GM19193 (cell line): ENCODE measurements around the gene MAP3K9.

ENCODE experiments used
- POLR2A ChIP-seq: IDR thresholded peaks from 4 replicates; pipeline ENCODE4 v1.6.1; 2011; ENCODE audit not compliant: insufficient read depth, insufficient read length; ENCODE audit errors: extremely low read depth

Gene MAP3K9

DNA sequence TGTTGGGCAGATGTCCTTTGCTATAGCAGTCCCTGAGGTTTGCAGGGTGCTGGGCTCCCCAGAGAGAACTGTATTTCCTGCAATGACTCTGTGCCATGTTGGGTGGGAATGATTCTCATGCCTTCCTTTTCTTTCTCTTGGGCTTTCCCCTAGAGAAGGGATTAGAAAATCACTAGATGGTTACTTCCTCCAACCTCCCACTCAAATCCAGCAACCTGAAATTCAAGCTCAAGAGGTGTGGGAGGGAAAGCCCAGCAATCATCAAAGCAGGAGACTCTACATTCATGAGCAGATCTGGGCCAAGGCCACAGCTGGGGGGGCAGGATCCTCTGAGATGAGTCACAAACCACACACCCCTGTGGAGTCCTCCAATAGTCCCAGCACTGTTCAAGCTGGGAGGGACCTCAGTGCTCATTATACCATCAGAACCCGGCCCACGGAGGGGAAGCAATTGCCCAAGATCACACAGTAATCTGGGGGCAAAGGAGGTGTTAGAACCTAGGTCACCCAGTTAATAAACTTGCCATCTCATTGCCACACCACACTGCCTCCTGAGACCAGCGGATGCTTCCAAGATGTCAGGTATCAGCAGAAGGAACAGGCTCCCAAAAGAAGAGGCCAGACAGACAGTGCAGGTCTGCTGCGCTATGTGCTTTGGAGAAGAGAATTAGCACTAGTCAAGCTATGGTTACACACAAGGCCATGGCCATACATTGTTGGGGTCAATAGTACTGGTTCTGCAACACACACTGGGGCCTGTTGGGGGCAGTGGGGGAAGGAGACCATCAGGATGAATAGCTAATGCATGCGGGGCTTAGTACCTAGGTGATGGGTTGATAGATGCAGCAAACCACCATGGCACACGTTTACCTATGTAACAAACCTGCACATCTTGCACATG lies 101.9 kb downstream of the MAP3K9 start:
- TF ChIP-seq POLR2A: no peak

DNA sequence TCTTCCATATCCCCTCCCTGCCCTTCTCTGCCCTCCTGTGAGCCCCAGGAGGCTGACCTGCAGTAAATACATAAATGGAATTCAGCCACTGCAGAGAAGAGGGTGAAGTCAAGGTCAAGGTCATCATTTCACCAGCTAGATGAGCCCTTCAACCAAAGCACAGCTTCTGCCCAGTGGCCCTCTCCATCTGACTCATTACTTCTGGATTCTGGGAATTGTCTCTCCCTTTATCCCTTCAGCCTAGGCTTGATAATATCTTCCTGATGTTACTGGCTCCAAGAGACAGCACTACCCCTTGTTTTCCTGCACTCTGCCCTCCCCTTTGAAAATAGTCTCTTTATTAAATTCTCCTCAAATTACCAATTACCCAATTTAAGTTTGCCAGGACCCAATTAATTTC lies 103.1 kb downstream of the MAP3K9 start:
- no peak for TF ChIP-seq POLR2A

DNA sequence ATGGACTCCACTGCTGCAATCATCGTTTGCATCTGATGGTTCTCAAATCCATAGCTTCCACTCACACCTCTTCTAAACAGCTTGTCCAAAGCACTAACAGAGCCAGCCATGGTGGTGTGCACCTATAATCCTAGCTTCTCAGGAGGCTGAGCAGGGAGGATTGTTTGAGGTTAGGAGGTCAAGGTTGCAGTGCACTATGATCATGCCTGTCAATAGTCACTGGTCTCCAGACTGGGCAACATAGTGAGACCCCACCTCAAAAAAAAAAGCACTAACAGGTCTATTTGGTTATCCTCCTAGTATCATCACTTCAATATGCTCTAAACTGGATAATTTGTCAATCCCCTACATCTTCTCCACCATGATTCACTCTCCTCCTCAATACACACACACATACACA lies 104.4 kb downstream of the MAP3K9 start:
- TF ChIP-seq POLR2A: no peak

DNA sequence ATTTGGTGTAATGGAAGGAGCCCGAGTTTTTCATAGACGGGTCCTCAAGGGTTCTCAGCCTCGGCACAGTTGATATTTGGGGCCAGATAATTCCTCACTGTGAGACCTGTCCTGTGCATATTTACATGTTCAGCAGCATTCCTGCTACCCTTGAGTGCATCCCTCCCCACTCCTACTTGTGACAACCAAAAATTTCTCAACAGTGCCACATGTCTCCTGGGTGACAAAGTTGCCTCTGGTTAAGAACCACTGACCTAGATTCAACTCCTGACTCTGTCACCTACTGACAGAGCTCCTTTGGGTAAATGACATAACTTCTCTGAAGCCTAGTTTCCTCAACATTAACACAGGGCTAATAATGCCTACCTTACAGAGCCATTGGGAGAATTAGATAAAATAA lies 107.2 kb downstream of the MAP3K9 start:
- TF ChIP-seq POLR2A: no peak

DNA sequence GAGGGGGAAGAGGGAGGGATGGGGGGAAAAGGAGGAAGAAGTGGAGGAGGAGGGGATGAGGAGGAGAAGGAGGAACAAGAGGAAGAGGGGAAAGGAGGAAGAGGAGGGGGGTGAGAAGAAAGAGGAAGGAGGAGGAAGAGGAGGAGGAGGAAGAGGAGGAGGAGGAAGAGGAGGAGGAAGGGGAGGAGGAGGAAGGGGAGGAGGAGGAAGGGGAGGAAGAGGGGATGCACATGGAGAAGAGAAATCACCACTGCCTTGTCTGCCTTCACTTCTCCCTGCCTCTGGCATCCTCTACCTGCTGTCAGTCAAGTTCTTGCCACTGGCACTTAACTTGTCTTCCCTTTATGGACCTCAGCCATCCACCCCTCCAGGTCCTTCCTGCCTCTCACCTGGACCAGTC lies 107.7 kb downstream of the MAP3K9 start:
- no peak for TF ChIP-seq POLR2A

DNA sequence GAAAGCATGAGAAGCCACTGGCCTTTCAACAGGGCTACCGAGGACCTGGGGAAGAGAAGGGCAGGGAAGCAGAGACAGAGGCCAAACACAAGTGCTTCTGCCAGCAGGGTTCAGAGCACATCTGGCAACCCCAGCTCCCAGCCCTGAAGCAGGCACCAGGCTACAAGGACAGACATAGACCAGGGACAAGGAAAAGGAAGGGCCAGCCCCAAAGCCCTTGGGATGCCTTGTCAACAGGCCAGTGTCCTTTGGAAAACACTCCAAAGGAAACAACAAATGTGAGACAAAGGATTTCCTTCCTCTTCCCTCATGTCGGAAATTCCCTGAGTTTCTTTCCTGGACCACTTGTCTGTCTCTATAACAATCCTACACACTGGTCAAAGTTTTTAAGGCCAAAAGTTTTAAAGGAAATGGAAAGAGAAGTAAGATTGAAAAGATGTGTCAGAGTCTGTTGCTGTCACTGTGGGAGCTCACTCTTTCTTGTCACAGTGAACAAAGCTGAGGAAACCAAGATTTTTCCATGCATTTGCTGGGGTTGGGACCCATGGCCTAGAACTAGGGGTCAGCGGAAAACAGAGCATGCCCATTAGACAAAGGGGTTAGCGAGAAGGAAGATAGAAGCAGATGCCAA lies 108.2 kb downstream of the MAP3K9 start:
- no peak for TF ChIP-seq POLR2A

DNA sequence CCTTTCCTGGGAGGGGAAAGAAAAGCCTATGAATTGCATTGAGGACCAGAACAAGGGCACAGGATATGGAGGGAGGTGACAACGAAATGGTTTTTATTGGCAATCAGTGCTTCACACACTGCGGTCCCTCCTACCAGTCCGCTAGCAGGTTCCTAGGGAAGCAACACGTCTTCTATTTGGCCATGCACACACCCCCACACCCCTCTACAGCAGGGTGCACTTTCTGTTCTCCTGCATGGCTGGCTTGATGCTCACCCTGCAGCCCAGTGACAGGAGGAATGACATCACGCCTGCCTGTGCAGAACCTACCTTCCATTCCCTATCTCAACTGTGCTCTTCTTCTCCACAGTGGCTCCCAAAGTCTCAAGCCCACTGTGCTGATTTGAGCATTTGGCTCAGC lies 109.7 kb downstream of the MAP3K9 start:
- no peak for TF ChIP-seq POLR2A

DNA sequence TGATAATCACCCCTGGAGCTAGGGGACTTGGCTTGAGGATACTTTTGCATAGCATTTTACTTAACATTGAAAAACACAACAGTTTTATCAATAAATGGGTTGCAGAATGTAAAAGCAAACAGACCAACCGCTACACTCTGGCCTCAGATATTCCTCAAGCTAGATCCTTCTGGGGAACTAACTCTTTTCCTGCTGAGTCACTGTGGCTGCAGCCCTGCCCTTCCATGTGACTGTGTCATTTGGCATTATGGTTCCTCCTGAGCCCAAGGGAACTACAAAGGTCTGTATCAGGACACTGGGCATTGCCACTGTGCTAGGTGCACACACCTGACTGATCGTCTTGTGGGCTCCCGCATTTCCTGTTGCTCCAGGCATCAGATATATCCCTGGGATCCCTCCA lies 111.0 kb downstream of the MAP3K9 start:
- TF ChIP-seq POLR2A: no peak

DNA sequence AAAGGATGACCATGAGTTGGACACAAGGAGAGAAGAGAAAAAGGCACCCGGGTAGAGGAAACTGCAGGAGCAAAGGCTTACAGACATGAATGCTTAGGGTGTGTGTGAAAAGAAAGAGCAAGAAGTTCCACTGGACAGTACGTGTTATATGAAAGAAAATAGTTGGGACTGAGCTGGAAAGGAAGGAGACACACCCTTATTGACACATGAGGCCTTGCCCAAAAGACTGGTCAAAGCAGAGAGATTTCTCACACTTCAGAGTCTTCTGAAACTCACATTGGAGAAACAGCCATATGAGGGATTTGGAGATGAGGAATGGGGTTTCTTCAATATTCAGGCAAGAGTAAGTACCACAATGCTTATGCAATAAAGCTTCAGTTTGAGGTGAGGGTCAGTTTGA lies 111.6 kb downstream of the MAP3K9 start:
- no peak for TF ChIP-seq POLR2A

DNA sequence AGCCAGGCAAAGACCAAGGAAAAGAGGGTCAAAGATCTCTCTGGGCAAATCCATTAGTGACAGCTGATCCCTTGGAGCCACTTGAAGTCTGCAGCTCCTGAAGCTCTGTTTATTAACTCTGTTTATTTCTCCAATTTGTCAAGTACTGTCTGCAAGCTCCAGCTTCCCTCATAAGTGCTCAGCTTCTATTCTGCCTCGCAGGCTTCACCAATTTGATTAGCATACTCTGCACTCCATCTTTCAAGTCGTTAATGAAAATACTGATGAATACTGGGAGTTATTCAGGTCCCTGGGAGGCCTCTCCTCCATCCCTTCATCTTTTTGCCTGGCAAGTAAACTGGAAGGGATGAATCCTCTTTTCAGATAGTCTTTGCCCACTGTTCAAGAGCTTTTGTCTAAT lies 113.3 kb downstream of the MAP3K9 start:
- TF ChIP-seq POLR2A: no peak

DNA sequence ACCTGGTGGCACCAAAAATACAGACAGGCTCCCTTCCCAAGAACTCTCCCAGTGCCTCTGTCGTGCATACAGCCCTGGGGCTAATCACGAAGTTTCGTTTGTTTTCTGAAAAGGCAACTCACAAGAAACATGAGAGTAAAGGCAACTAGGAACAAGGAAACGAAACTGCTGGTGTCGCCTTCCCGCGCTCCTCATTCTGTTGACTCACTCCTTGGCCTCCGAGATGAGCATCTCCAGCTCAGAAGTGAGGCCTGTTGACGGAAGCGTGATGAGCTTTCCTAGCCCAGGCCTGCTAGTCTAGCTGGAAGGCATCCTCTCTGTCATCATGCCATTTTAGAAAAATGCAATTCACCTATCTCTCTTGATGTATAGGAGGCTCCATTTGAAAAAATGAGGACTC lies 117.1 kb downstream of the MAP3K9 start:
- TF ChIP-seq POLR2A: no peak

DNA sequence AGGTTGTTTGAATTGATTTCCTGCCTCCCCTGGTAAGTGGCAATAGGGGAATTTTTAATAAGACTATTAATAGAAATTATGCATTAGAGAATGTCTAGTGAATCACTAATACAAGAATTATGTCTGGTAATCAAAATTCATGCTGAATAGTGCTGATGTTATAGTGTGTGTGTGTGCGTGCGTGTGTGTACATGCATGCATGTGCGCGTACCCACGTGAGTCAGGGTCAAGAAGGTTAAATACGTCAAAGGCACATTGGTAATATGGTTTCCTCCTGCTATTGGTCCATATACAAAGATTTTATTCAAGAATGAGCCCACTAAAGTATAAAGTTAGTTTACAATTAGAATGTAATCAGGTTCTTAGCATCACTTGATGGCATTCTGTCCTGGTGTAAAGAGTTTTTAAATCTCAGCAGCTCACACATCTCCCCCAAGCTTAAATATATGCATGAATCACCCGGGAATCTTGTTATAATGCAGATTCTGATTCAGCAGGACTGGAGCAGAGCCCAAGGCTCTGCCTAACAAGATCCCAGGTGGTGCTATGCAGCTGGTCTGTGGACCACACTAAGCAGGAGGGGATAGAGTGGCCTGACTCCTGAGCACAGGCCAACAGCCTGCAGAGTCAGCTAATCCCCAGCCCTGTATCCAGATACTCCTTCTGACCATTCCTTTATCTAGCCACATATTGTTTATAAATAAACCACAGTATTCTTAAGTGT lies 123.7 kb downstream of the MAP3K9 start:
- no peak for TF ChIP-seq POLR2A

DNA sequence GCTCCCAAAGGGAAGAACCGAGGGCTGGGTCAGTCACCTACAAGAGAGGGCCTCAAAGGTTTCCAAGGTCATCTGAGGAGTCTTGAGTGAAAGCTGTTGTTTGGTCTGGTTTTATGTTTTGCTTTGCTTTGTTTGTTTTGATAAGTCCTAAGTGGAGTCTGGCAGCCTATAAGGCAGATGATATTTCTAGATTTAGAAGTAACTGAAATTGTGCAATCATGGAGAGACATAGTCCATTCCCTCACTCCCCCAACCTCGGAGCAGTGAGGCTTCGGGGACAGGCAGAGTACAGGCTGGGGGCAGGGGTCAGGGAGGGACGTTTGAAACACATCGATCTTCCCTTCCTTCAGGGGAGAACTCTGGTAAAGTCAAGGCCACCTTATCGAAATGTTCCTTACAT lies 125.3 kb downstream of the MAP3K9 start:
- TF ChIP-seq POLR2A: no peak

DNA sequence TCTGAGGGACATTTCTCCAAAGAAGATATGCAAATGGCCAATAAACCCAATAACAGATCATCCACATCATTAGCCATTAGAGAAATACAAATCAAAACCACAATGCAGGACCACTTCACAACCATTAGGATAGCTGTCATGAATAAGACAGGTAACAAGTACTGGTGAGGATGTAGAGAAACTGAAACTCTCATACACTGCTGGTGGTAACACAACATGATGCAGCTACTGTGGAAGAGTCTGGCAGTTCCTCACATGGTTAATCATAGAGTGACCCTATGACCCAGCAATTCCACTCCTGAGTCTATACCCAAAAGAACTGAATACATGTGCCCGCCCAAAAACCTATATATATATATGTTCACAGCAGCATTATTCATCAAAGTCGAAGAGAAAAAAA lies 128.6 kb downstream of the MAP3K9 start:
- TF ChIP-seq POLR2A: no peak

DNA sequence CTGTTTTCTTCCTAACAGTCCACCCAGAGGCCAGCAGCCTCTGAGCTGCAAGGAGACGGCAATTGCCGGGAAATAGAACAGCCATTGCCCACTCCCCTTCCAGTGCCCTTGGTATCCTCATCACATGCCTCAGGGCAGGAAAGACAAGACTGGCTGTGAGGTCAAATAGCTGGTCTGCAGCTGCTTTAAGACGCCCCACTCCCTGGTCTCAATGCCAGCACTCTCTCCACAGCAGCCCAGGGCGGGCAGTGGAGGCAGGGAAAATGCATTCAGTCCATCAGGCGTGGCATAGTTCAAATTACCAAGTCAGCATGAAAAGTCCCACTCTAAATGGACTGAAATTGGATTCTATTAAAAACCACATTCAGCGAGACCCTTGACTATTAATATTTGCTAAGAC lies 132.0 kb downstream of the MAP3K9 start:
- TF ChIP-seq POLR2A: no peak
